Ishikawa (cell line): ENCODE results near the gene SPANXA2.
"Not testable (repeated sequence)": the region's sequence is repeated elsewhere in the genome, so short reads cannot be mapped to it uniquely, and the experiment has no call there.

Source experiments
- CEBPB ChIP-seq: IDR thresholded peaks from 2 replicates; pipeline ENCODE4 v1.6.1; 2012
- CREB1 ChIP-seq: IDR thresholded peaks from 2 replicates; pipeline ENCODE4 v1.6.1; 2012; ENCODE audit warnings: low read depth
- EGR1 ChIP-seq: IDR thresholded peaks from 2 replicates; pipeline ENCODE4 v1.6.1; 2012
- EP300 ChIP-seq: IDR thresholded peaks from 2 replicates; pipeline ENCODE4 v1.6.1; 2012; ENCODE audit warnings: borderline replicate concordance
- FOXM1 ChIP-seq: IDR thresholded peaks from 2 replicates; pipeline ENCODE4 v1.6.1; 2012; ENCODE audit warnings: low read depth, borderline replicate concordance
- NFIC ChIP-seq: IDR thresholded peaks from 2 replicates; pipeline ENCODE4 v1.6.1; 2012
- RAD21 ChIP-seq: IDR thresholded peaks from 2 replicates; pipeline ENCODE4 v1.6.1; 2012; ENCODE audit warnings: low read depth
- TAF1 ChIP-seq: IDR thresholded peaks from 2 replicates; pipeline ENCODE4 v1.6.1; 2012; ENCODE audit warnings: low read depth, mild to moderate bottlenecking
- TCF12 ChIP-seq: IDR thresholded peaks from 2 replicates; pipeline ENCODE4 v1.6.1; 2012; ENCODE audit warnings: low read depth
- TEAD4 ChIP-seq: IDR thresholded peaks from 2 replicates; pipeline ENCODE4 v1.6.1; 2012
- USF1 ChIP-seq: IDR thresholded peaks from 2 replicates; pipeline ENCODE4 v1.6.1; 2012
- YY1 ChIP-seq: IDR thresholded peaks from 2 replicates; pipeline ENCODE4 v1.6.1; 2012; ENCODE audit warnings: low read depth
- ZBTB7A ChIP-seq: IDR thresholded peaks from 2 replicates; pipeline ENCODE4 v1.6.1; 2012; ENCODE audit warnings: low read depth
- TF ChIP-seq, protein P1 (sequence below): IDR thresholded peaks from 2 replicates; pipeline ENCODE4 v1.6.1; 2012
- TF ChIP-seq, protein P2 (sequence below): IDR thresholded peaks from 2 replicates; pipeline ENCODE4 v1.6.1; 2012; ENCODE audit warnings: low read depth, mild to moderate bottlenecking

SPANXA2 gene, protein sequence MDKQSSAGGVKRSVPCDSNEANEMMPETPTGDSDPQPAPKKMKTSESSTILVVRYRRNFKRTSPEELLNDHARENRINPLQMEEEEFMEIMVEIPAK

GRCh38 chrX:141589408-141589807 lies at the start of gene SPANXA2:
TSS of gene SPANXA2 (plus strand) at chrX:141589708. CDS start at chrX:141589768, 60 bp downstream.
- TF ChIP-seq EP300, USF1, TAF1: not testable (repeated sequence)

DNA sequence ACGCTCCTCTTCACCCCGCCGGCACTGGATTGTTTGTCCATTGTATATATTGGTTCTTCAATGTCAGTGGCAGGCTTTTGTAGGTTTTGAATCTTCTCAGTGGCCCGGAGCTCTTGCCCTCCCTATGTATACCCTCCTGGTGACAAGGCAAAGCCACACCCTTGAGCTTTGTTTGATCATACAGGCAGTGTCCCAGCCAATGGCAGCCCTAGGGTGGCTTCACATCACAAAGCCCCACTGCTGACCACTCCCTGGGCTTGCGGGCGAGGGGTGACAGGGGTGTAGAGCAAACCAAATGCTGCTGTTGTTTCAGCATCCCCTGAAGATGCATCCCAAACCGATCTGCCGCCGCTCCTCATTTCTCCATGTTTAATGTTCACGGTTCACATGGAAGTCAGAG lies 4.9 kb upstream of the SPANXA2 start, which contains the start of gene SPANXA1:
Gene SPANXA1 (minus strand): TSS at position 101 of the 400 bp plus-strand sequence. CDS start 60 bp downstream, at position 41.
- TF ChIP-seq FOXM1, USF1, CEBPB: not testable (repeated sequence)

- TF ChIP-seq CEBPB, result no peak
- TF ChIP-seq CREB1, result no peak
- TF ChIP-seq, protein P1, sequence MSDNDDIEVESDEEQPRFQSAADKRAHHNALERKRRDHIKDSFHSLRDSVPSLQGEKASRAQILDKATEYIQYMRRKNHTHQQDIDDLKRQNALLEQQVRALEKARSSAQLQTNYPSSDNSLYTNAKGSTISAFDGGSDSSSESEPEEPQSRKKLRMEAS, result no peak
- TF ChIP-seq YY1, result no peak
- no peak for TF ChIP-seq TAF1
- TF ChIP-seq ZBTB7A, result no peak
- TF ChIP-seq USF1, result no peak
- TF ChIP-seq FOXM1, result no peak
Observed at GRCh38 chrX:141609111-141609510, 19.6 kb downstream of the SPANXA2 start.

GRCh38 chrX:141619336-141619735 lies 29.8 kb downstream of the SPANXA2 start:
- TF ChIP-seq, protein P1, result no peak
- TF ChIP-seq CREB1, result no peak

DNA sequence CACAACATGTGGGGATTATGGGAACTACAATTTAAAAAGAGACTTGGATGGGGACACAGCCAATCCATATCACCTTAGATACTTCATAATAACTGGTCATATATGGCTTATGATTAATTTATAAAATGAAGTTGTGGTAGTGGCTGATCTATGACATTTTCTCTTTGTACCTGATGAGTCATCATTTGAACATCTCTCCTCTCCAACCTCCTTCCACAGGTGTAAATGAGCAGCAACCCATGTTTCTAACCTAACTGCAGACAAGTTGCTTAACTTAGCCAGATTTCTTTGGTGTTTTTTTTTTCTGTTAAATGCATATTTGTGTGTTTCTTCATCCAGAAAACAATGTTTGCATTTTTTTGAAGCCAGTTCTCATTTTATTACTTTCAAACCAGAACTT lies 42.6 kb downstream of the SPANXA2 start:
- TF ChIP-seq FOXM1, result no peak
- TF ChIP-seq, protein P2, sequence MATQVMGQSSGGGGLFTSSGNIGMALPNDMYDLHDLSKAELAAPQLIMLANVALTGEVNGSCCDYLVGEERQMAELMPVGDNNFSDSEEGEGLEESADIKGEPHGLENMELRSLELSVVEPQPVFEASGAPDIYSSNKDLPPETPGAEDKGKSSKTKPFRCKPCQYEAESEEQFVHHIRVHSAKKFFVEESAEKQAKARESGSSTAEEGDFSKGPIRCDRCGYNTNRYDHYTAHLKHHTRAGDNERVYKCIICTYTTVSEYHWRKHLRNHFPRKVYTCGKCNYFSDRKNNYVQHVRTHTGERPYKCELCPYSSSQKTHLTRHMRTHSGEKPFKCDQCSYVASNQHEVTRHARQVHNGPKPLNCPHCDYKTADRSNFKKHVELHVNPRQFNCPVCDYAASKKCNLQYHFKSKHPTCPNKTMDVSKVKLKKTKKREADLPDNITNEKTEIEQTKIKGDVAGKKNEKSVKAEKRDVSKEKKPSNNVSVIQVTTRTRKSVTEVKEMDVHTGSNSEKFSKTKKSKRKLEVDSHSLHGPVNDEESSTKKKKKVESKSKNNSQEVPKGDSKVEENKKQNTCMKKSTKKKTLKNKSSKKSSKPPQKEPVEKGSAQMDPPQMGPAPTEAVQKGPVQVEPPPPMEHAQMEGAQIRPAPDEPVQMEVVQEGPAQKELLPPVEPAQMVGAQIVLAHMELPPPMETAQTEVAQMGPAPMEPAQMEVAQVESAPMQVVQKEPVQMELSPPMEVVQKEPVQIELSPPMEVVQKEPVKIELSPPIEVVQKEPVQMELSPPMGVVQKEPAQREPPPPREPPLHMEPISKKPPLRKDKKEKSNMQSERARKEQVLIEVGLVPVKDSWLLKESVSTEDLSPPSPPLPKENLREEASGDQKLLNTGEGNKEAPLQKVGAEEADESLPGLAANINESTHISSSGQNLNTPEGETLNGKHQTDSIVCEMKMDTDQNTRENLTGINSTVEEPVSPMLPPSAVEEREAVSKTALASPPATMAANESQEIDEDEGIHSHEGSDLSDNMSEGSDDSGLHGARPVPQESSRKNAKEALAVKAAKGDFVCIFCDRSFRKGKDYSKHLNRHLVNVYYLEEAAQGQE, result no peak
- TF ChIP-seq TAF1, result no peak
- TF ChIP-seq USF1, result no peak
- TF ChIP-seq, protein P1, result no peak
- TF ChIP-seq RAD21, result no peak
- TF ChIP-seq YY1, result no peak
- no peak for TF ChIP-seq EGR1
- TF ChIP-seq NFIC, result no peak
- no peak for TF ChIP-seq TCF12
- TF ChIP-seq CEBPB, result no peak
- TF ChIP-seq CREB1, result no peak
- TF ChIP-seq EP300, result no peak
- TF ChIP-seq TEAD4, result no peak
- no peak for TF ChIP-seq ZBTB7A

DNA sequence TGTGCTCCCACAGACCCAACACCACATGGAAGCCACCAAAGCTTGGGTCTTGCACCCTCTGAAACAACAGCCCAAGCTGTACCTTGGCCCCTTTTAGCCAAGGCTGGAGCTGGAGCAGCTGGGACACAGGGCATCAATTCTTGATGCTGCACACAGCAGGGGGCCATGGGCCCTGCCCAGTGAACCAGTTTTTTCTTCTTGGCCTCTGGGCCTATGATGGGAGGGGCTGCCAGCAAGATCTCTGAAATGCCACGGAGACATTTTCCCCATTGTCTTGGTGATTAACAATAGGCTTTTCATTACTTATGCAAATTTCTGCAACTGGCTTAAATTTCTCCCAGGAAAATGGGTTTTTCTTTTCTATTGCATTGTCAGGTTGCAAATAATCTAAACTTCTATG lies 49.0 kb downstream of the SPANXA2 start:
- TF ChIP-seq, protein P2, result no peak
- TF ChIP-seq ZBTB7A, result no peak
- no peak for TF ChIP-seq FOXM1
- TF ChIP-seq TAF1, result no peak
- no peak for TF ChIP-seq TEAD4
- no peak for TF ChIP-seq CEBPB
- no peak for TF ChIP-seq YY1
- no peak for TF ChIP-seq NFIC
- no peak for TF ChIP-seq TCF12
- TF ChIP-seq EP300, result no peak
- TF ChIP-seq EGR1, result no peak
